Measurements from ENCODE around the gene DDX28. TPM values are rescaled to one million over a fixed set of nuclear protein-coding genes. Genes with fewer than 3 reads are reported as not detected.

Gene DDX28
- total and polyA plus RNA-seq, 2 of the 4 experiments (the other 2 are of a cell fraction), result 9.2 to 10.0 TPM

DNA sequence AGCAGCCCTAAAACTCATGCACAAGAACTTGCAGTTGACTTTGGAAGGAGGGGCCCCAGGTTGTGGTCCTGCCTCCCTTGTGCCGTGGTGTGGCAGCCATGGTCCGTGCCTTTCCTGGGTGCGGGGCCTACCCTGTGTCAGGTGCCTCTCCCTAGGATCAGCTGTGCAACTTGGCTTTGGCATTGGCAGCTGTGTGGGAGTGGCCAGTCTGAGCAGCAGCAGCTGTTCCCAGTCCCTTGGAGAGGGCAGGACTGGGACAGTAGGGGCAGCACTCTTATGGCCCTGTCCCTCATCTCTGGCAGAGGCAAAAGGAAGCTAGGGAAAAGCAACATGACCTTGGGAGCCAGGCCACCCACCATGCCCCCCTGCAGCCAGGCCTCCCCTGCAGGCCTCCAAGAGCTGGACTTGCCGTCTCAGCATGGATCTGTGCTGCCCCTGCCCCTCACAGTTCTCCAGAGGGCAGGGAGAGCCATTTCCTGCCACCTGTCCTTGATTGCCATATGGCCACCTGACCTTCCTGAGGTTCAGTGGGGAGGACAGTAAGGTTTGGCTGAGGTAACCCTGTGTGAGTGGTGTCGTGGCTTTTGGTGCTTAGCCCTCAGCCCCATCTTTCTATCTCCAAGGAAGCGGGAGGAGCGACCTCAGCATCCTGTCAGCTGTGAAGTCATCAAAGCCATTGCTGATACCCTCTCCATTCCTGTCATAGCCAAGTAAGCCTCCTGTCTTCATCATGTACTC is 46.6 kb upstream of the DDX28 start:
- no TSS peak for BruUV-seq (replicated peaks)

More for the DNA sequence above, 46.6 kb upstream of the DDX28 start:
- H2BK15ac ChIP-seq (ENCODE audit: low read depth, low read length), result no peak overlapping the region
- H3K4me3 ChIP-seq (ENCODE audit: insufficient read depth, low read depth, low read length), result no peak overlapping the region
- no peak overlapping the region for H4K91ac ChIP-seq (ENCODE audit: insufficient read depth, low read depth, low read length)
- CTCF ChIA-PET, result no interaction called here
- no peaks in the 10 kb centered on the region for H3K9me3 ChIP-seq (ENCODE audit: control insufficient read depth, insufficient read depth, low read length)
- 100% methylated on average over 1 of the region's 7 CpGs; no CpG with 5 or more reads in 1 of the 2 experiments for WGBS, 2 experiments (ENCODE audit: extremely low coverage in 2 of 2, insufficient read length in 1 of 2)
- H4K20me1 ChIP-seq (ENCODE audit: insufficient read depth, low read length), result peaks cover 14% of the 10 kb centered on the region
- no peak overlapping the region for H2BK120ac ChIP-seq (ENCODE audit: low read depth, low read length)
- H3K9ac ChIP-seq (ENCODE audit: low read depth, low read length), result no peak overlapping the region
- no peak overlapping the region for H3K23ac ChIP-seq (ENCODE audit: low read depth, low read length)
- intact Hi-C loops (cut with micrococcal nuclease) (no loop called here), dilution Hi-C loops (cut with HindIII; ENCODE audit: low sequenced_read_pairs, unreplicated experiment) (no loop called here), in situ Hi-C loops (cut with MboI; ENCODE audit: low sequenced_read_pairs) (no loop called here)
- H3K18ac ChIP-seq (ENCODE audit: low read depth, low read length), result no peak overlapping the region
- 0 out of 4 replicates have a peak, but pooled peaks cover 0 to 3% of the 10 kb centered on the region in 2 experiments for H3K79me1 ChIP-seq (ENCODE audit: low read depth in 1 of 2, low read length in 2 of 2)
- H3K36me3 ChIP-seq (ENCODE audit: control insufficient read depth, insufficient read depth, low read length), result peaks cover 36% of the 10 kb centered on the region
- ATAC-seq (ENCODE audit: low read depth) (no peak), DNase-seq (no peak)
- no peak overlapping the region for H3K4ac ChIP-seq (ENCODE audit: low read depth, low read length)
- H3K27ac ChIP-seq (ENCODE audit: insufficient read depth, low read length), result no peak overlapping the region
- H3K56ac ChIP-seq (ENCODE audit: extremely low read depth, insufficient read depth, low read length), result no peak overlapping the region
- POLR2A ChIA-PET (ENCODE audit: unreplicated experiment), result interaction anchor here (0.5 kb wide), 1 partner anchor 65 kb away, joined by 8 read pairs; no protein-coding TSS in a partner anchor
- H3K14ac ChIP-seq (replicated peaks; ENCODE audit: low read depth, low read length), result no peak overlapping the region
- no peak overlapping the region for H2AFZ ChIP-seq (replicated peaks; ENCODE audit: low read length, poor library complexity)
- no peak overlapping the region for H4K8ac ChIP-seq (ENCODE audit: low read depth in 2 of 2, low read length in 2 of 2)
- no peaks in the 10 kb centered on the region for H3K27me3 ChIP-seq (ENCODE audit: control insufficient read depth, insufficient read depth, low read length)
- no peak overlapping the region for H2BK20ac ChIP-seq (ENCODE audit: low read depth, low read length)
- no peak overlapping the region for H4K5ac ChIP-seq (ENCODE audit: low read depth, low read length)
- H2AK5ac ChIP-seq (ENCODE audit: low read depth, low read length), result no peak overlapping the region
- H3K9me1 ChIP-seq (ENCODE audit: insufficient read depth, low read length), result peaks cover 21% of the 10 kb centered on the region
- no peak overlapping the region for H2BK5ac ChIP-seq (ENCODE audit: low read depth, low read length, poor library complexity, severe bottlenecking)
- no peak overlapping the region for H3K4me2 ChIP-seq (ENCODE audit: low read depth, low read length)
- peak overlapping the region; percentile 69 for H2AK9ac ChIP-seq (replicated peaks; ENCODE audit: low read depth, low read length, poor library complexity)
- no peak for TF ChIP-seq CHD1 (IDR thresholded peaks at IDR 0.05; ENCODE audit: low read depth, low read length)
- TF ChIP-seq FOS (IDR thresholded peaks at IDR 0.05; ENCODE audit: low read depth, low read length), result no peak
- TF ChIP-seq, protein P1, sequence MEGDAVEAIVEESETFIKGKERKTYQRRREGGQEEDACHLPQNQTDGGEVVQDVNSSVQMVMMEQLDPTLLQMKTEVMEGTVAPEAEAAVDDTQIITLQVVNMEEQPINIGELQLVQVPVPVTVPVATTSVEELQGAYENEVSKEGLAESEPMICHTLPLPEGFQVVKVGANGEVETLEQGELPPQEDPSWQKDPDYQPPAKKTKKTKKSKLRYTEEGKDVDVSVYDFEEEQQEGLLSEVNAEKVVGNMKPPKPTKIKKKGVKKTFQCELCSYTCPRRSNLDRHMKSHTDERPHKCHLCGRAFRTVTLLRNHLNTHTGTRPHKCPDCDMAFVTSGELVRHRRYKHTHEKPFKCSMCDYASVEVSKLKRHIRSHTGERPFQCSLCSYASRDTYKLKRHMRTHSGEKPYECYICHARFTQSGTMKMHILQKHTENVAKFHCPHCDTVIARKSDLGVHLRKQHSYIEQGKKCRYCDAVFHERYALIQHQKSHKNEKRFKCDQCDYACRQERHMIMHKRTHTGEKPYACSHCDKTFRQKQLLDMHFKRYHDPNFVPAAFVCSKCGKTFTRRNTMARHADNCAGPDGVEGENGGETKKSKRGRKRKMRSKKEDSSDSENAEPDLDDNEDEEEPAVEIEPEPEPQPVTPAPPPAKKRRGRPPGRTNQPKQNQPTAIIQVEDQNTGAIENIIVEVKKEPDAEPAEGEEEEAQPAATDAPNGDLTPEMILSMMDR (conservative IDR thresholded peaks at IDR 0.05; ENCODE audit: low read depth, low read length), result no peak
- TF ChIP-seq, protein P2, sequence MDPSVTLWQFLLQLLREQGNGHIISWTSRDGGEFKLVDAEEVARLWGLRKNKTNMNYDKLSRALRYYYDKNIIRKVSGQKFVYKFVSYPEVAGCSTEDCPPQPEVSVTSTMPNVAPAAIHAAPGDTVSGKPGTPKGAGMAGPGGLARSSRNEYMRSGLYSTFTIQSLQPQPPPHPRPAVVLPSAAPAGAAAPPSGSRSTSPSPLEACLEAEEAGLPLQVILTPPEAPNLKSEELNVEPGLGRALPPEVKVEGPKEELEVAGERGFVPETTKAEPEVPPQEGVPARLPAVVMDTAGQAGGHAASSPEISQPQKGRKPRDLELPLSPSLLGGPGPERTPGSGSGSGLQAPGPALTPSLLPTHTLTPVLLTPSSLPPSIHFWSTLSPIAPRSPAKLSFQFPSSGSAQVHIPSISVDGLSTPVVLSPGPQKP (IDR thresholded peaks at IDR 0.05; ENCODE audit: borderline replicate concordance, low read depth, low read length), result no peak
- TF ChIP-seq RFX5 (IDR thresholded peaks at IDR 0.05; ENCODE audit: low read depth, low read length), result no peak
- TF ChIP-seq MXI1 (IDR thresholded peaks at IDR 0.05; ENCODE audit: borderline replicate concordance, low read depth, low read length), result no peak
- TF ChIP-seq SMC3 (IDR thresholded peaks at IDR 0.05; ENCODE audit: low read depth, low read length), result no peak
- no peak for TF ChIP-seq CEBPB (IDR thresholded peaks at IDR 0.05; ENCODE audit: low read depth, low read length)
- TF ChIP-seq POLR2A (IDR thresholded peaks at IDR 0.05; ENCODE audit: low read depth, low read length), result no peak
- no peak for TF ChIP-seq RCOR1 (IDR thresholded peaks at IDR 0.05; ENCODE audit: insufficient replicate concordance, low read length)
- no peak for TF ChIP-seq MAZ (IDR thresholded peaks at IDR 0.05; ENCODE audit: borderline replicate concordance, low read depth, low read length)
- TF ChIP-seq, protein P3, sequence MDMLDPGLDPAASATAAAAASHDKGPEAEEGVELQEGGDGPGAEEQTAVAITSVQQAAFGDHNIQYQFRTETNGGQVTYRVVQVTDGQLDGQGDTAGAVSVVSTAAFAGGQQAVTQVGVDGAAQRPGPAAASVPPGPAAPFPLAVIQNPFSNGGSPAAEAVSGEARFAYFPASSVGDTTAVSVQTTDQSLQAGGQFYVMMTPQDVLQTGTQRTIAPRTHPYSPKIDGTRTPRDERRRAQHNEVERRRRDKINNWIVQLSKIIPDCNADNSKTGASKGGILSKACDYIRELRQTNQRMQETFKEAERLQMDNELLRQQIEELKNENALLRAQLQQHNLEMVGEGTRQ (IDR thresholded peaks at IDR 0.05; ENCODE audit: low read depth, low read length), result no peak
- no peak for TF ChIP-seq NFE2L2 (IDR thresholded peaks at IDR 0.05; ENCODE audit: low read depth, low read length)
- TF ChIP-seq MAFK (IDR thresholded peaks at IDR 0.05; ENCODE audit: low read depth, low read length), result no peak
- TF ChIP-seq RAD21 (IDR thresholded peaks at IDR 0.05; ENCODE audit: low read length), result no peak
- no peak for TF ChIP-seq BHLHE40 (IDR thresholded peaks at IDR 0.05; ENCODE audit: low read depth, low read length)
- H3K4me1 ChIP-seq (ENCODE audit: control insufficient read depth, insufficient read depth, low read length), result peaks cover 13% of the 10 kb centered on the region
